D721Med (cell line): ENCODE measurements around the gene SLC44A2.

Experiments used
- DNase-seq: peaks from one replicate; pipeline ENCODE4 v3.0.0; 2011; ENCODE audit warnings: low spot score; ENCODE audit not compliant: insufficient read length
- FAIRE-seq: peaks from 2 replicates; lab custom pipeline; 2011; peaks lifted over from hg19 to GRCh38; lab: Jason Lieb, UNC
- TF ChIP-seq, protein P1 (sequence below): IDR thresholded peaks from 2 replicates; pipeline ENCODE4 v1.5.1; 2012; ENCODE audit warnings: mild to moderate bottlenecking, control low read depth; ENCODE audit not compliant: insufficient read depth; ENCODE audit errors: missing control alignments

The SLC44A2 gene

DNA sequence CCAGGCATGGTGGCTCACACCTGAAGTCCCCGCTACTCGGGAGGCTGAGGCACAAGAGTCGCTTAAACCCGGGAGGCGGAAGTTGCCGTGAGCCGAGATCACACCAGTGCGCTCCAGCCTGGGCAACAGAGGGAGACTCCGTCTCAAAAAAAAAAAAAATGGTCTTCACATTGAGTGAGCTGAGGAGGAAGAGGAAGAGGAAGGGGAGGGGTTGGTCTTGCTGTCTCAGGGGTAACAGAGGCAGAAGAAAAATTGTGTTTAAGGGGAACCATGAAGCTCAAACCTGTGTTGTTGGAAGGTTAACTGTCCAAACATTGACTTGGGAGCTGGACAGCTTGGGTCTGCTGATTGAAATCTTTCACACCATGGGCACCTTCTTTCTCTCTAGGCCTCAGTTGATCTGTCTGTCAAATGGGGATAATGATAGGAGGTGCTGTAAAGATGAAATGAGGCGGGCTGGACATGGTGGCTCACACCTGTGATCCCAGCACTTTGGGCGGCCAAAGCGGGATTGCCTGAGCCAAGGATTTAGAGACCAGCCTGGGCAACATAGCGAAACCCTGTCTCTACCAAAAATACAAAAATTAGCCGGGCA is 9.8 kb upstream of the SLC44A2 start:
- TF ChIP-seq, protein P1, sequence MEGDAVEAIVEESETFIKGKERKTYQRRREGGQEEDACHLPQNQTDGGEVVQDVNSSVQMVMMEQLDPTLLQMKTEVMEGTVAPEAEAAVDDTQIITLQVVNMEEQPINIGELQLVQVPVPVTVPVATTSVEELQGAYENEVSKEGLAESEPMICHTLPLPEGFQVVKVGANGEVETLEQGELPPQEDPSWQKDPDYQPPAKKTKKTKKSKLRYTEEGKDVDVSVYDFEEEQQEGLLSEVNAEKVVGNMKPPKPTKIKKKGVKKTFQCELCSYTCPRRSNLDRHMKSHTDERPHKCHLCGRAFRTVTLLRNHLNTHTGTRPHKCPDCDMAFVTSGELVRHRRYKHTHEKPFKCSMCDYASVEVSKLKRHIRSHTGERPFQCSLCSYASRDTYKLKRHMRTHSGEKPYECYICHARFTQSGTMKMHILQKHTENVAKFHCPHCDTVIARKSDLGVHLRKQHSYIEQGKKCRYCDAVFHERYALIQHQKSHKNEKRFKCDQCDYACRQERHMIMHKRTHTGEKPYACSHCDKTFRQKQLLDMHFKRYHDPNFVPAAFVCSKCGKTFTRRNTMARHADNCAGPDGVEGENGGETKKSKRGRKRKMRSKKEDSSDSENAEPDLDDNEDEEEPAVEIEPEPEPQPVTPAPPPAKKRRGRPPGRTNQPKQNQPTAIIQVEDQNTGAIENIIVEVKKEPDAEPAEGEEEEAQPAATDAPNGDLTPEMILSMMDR, result no peak
- DNase-seq (no peak), FAIRE-seq (no peak)

DNA sequence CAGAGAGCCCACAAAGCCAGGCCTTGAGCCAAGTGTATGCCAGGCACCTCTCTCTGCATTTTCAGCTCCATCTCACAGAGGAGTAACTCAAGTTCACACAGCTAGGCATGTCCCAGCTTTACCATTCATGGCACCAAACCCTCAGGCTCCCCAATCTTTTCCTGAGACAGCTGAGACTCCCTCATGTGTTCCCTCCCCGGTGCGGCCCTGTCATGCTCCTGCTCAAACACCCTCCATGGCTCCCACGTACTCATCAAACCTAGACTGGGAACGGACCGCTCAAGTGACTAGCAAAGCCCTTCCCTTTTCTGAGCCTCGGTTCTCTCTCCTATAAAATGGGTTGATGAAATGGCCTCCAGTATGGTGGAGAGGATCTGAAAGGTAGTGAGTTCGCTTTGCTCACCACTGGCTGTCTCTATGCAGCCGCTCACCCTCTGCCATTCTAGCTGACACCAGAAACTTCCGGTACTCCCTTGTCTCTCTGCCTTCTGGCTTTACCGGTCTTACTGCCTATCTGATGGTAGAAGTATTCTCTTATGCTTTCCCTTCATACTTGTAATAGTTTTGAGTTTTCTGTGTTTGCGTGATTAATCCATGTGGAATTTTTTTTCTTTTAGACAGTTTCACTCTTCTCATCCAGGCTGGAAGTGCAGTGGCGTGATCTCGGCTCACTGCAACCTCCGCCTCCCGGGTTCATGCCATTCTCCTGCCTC is 7.8 kb upstream of the SLC44A2 start:
- DNase-seq, result no peak
- FAIRE-seq, result no peak
- TF ChIP-seq, protein P1, result no peak

DNA sequence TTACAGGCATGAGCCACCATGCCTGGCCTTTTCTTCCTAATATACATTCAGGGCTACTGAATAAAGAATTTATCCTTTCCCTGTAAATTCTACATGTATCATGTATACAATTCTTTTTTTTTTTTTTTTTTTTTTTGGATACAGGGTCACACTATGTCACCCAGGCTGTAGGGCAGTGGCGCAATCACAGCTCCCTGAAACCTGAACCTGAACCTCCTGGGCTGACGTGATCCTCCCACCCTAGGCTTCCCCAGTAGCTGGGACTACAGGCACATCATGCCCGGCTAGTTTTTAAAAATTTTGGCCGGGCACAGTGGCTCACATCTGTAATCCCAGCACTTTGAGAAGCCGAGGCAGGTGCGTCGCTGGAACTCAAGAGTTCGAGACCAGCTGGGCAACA is 6.5 kb upstream of the SLC44A2 start:
- TF ChIP-seq, protein P1, result no peak
- no peak for DNase-seq
- FAIRE-seq, result no peak

DNA sequence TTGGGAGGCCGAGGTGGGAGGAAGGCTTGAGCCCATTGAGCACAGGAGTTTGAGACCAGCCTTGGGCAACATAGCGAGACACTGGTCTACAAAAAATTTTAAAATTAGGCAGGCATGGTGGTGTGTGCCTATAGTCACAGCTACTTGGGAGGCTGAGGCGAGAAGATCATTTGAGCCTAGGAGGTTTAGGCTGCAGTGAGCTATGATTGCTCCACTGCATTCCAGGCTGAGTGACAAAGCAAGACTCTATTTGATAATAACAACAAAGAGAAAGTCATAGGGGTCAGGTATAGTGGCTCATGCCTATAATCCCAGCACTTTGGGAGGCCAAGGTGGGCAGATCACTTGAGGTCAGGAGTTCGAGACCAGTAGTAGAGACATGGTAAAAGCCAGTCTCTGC is 4.6 kb upstream of the SLC44A2 start:
- no peak for FAIRE-seq
- no peak for DNase-seq
- TF ChIP-seq, protein P1, result no peak

DNA sequence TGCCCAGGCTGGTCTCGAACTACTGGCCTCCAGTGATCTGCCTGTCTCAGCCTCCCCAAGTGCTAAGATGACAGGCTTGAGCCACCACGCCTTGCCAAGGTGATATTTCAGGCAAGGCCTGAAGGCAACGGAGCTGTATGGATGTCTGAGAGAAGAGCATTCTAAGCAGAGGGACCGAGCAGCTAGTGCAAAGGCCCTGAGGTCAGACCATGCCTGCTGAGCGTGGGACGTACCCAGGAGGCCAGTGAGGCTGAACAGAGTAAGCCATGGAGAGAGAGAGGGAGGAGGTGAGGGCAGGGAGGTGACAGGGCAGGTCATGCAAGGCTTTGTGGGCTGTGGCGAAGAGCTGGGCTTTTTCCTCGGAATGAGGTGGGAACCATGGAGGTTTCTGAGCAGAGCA is 3.4 kb upstream of the SLC44A2 start:
- DNase-seq (no peak), FAIRE-seq (no peak)
- TF ChIP-seq, protein P1, result no peak

DNA sequence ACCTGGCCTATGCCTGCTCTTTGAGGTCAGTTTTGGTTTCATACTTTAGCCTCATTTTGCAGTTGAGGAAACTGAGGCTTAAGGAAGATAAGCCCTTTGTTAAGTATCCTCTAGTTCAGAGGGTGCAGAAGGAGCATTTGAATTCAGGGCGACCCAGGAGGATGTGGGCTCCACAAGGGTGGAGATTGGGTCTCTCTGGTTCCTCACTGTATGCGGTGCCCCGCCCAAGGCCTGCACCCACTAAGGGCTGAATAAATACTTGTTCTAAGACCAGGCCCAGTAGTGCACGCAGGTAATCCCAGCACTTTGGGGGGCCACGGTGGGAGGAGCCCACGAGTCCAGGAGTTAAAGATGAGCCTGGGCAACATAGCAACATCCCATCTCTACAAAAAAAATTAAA is 768 bp upstream of the SLC44A2 start:
- TF ChIP-seq, protein P1, result no peak
- no peak for FAIRE-seq
- DNase-seq, result no peak

DNA sequence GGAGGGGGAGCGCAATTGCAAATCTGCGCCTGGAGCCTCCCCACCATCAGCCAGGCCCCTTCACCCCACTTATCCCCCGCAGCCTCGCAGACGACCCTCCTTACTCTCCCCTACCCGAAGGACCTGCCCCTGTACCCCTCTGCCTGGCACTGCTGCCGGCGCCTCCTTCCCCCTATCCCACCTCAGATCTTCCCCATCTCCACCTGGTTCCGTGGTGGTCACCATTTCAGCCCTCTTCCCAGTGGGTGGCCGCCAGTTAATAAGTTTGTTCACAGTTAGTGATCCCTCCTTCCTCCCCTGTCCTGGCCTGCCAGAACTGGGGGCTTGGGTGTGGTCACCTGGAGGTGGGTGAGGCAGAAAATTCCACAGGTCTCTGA is 397 bp downstream of the SLC44A2 start:
- TF ChIP-seq, protein P1, result no peak
- FAIRE-seq (no peak), DNase-seq (no peak)
